ENCODE data around the gene FBLN7.
A peak's percentile ranks its signal among the peaks of the same experiment; 100 is the strongest.
"Not testable (repeated sequence)": the region's sequence is repeated elsewhere in the genome, so short reads cannot be mapped to it uniquely, and the experiment has no call there.

The FBLN7 gene

DNA sequence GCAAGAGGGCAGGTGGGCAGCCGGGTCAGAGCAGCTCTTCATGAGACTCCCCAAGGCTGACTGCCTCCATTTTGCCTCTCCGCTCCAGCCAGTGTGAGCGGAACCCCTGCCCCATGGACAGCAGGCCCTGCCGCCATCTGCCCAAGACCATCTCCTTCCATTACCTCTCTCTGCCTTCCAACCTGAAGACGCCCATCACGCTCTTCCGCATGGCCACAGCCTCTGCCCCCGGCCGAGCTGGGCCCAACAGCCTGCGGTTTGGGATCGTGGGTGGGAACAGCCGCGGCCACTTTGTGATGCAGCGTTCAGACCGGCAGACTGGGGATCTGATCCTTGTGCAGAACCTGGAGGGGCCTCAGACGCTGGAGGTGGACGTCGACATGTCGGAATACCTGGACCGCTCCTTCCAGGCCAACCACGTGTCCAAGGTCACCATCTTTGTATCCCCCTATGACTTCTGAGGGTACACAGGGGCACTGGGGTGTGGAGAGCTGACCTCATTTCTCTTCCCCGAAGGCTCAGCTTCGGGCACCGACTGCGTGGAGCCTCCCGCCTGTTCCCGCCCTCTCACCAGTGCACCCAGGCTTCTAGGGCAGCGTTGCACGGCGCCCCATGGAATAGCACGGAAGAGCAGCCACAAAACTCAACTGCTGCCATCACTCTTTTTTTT, 49.0 kb downstream of the FBLN7 start:
- DNase-seq = peak; percentile 60

GRCh38 chr2:112187805-112188596, 49.8 kb downstream of the FBLN7 start:
- DNase-seq = peak; percentile 88

- DNase-seq = peak; percentile 24
Measured at GRCh38 chr2:112189001-112189556, 50.9 kb downstream of the FBLN7 start.

DNA sequence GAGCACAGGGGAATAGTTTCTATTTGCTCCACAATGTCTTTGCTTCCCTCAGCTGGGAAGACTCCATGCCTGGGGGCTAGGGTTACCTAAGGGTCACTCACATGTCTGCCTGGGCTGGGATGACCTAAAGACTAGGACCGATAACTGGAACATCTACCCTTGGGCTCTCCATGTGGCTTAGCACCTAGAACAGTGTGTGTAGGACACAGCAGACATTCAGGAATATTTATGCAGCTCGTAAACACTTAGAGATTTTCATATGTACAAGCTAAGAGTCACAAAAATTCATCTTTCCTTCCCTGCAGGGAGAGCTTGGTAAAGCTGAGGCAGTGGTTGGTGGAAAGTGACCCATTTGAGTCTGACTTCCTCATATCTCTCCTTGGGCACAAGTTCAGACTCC, 55.8 kb downstream of the FBLN7 start:
- DNase-seq = no peak

- DNase-seq = no peak
Measured at GRCh38 chr2:112194482-112194881, 56.3 kb downstream of the FBLN7 start.

DNA sequence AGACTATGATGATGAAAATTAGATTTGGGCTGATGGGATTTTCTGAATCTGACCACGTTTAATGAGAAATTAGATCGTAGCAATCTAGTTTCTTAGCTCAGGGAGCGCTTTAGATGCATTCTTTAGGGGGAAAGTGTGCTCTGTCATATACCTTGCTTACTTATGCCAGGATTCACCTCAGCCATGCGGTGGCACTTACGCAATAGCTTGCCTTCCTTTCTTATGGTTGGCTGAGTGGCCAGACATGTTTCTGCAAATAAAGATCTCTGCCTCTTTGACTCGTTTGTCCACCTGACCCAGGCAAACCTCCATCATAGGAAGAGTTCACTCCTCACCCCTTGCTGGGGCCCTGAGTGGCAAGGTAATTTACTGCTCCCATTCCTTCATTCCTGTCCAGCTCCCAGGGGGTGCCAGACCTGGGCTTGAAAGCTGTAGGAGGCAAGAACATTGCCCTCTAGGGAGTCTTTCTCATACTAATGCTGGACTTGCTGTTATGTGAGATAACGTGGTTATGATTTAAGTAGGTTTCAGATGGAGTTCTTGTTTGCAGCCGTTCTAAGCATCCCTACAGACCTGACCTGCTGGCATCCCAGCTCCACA, 57.1 kb downstream of the FBLN7 start:
- no peak for DNase-seq

DNA sequence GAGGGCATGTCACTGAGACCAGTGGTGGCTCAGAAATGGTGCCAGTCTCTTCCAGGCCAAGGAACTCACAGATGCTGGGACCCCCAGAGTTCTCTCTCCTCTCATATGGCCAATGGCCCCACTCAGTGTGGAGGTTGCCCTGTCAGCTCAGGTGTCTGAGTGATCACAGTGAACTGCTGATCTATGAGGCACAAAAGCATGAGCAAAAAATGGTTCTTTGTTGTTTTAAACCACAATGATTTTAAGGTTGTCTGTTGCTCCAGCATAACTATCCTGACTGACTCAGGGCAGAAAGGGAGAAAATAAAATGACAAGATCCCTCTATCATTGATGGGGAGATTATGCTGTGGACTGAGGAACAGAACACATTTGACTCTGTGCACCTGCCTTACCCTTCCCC, 57.8 kb downstream of the FBLN7 start:
- no peak for DNase-seq

DNA sequence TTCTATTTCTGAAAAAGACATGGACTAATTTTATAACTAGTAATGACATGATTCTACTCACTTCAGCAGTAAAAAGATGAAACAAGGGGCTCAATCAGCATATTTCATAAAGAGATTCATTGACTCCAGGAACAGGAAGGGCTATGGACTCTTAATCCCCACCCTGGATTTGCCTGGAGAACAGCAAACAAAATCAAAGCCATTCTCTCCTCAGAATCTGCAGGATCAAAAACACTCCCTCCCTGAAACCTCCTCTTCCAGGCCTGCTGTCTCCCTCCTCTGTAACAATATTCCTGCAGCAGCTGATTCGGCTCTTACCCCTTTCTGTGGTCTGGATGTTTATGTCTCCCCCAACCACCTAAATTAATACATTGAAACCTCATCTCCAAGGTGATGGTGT, 59.7 kb downstream of the FBLN7 start:
- DNase-seq = no peak

GRCh38 chr2:112198780-112199179, 60.6 kb downstream of the FBLN7 start:
- DNase-seq = no peak

DNA sequence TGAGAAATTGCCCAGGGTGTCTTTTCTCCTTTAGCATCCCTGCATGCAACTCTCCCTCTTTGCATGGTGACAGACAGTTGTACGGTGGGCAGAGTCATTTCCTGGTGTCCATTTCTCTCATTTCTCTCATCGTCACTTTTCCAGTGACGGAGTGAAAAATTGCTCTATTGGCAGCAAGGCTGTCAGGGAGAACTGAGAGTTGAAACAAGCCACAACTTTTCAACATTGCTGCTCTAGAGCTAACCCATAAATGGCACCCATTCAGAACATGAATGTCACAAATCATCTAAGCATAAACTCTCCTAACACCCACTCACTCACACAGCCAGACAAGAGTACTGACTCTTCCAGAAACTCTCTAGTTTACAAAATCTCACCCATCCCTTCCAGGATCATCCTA, 61.0 kb downstream of the FBLN7 start:
- DNase-seq = no peak

DNA sequence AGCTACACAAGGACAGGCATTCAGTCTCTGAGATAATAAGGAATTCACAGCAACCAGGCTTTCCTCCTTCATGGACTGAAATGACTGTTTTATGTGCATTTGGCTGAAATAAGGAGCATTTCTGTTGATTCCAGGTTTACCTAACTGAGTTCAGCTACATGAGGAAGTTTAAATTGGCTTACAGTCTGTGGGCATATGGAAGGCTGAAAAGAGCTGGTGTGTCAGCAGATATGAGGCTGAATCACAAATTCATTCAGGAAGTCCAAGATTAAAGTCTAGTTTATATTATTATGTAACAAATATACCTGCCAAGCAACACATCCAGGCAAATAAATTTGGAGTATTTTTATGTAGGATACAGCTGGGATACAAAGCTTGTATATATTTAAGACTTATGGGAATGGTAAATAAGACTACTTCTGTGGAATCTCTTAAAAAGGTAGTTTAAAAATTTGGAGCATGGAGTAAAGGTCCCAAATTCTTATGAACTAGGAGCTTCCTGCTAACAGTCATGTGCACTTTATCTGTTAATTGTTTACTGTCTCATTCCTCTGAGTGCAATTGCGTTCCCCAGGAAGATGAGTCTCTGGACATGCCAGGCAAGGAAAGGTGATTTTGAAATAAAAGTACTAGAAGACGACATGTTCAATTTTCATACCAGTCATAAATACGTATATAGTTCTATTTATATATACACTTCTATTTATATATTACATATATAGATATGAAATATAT, 63.7 kb downstream of the FBLN7 start:
- DNase-seq = no peak

DNA sequence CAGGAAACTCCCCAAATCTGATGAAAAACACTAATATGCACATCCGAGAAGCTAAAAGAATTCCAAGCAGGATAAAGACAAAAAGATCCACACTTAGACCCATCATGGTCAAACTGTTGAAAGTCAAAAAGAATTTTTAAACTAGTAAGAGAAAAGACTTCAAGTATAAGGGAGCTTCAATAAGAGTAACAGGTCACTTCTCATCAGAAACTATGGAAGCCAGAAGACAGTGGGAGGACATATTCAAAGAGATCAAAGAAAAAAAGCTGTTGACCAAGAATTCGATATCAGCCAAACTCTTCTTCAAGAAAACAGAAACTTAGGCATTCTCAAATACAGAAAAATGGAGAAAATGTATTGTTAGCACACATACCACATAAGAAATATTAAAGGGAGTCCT, 66.2 kb downstream of the FBLN7 start:
- no peak for DNase-seq

GRCh38 chr2:112207905-112208304, 69.7 kb downstream of the FBLN7 start:
- not testable (repeated sequence) for DNase-seq

DNA sequence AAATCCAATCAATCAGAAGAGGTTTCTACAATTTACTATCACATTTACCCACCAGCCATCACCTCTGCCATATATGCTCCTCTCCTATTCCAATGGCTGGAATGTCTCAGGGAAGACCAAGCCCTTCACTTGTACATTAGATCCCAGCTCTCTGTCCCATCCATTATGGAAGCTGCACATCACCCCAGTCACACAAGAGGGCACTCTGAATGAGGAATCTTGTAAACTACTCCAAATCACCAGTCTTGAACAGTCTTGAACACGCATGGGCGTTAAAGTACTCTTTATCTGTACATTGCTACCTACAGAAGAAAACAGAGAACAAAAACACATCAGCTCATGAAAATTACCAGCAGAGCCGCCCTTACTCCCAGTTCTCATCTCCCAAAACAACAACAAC, 78.0 kb downstream of the FBLN7 start:
- no peak for DNase-seq

DNA sequence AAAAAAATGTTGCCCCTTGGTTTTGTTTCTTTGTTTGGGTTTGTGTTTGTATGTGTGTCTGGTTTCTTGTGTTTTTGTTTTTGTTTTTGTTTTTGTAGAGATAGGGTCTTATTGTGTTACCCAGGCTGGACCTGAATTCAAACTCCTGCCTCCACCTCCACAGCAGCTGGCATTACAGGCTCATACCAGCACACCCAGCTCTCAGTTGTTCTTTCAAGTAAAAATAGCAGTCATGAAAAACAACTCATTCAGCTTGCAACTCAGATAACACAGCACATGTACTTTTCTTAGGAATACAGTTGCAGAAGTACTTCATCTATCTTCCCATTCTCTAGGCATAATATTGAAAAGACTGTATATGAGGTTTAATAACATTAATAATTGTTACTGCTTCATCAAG, 79.7 kb downstream of the FBLN7 start:
- no peak for DNase-seq

DNA sequence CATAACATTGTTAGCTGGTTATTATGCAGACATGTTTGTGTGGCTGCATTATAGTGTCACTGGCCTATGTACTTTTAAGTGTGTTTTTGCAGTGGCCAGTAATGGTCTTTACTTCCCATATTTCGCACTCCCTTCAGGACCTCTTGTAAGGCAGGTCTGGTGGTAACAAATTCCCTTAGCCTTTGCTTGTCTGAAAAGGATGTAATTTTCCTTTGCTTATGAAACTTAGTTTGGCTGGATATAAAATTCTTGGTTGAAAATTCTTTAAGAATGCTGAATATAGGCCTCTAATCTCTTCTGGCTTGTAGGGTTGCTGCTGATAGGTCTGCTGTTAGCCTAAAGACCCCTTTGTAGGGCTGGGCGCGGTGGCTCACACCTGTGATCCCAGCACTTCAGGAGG, 82.0 kb downstream of the FBLN7 start:
- no peak for DNase-seq

GRCh38 chr2:112220831-112221230, 82.6 kb downstream of the FBLN7 start:
- no peak for DNase-seq

GRCh38 chr2:112229348-112229747, 91.2 kb downstream of the FBLN7 start:
- no peak for DNase-seq

DNA sequence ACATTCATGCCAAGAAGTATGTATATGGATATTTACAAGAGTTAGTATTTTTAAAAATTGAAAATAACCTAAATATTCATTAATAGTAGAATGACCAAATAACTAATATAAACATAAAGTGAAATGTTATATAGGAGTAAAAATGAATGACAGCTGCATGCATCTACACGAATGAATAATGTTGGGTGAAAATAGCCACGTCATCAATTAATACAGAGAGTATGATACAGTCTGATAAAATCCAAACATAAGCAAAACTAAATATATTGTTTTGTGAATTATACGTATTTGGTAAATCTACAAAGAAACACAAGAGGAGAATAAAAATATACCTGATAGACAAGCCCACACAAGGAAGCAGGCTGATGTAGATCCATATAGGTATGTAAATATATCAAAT, 92.2 kb downstream of the FBLN7 start:
- no peak for DNase-seq
